ENCODE data around the gene EPHA7. TPM values are rescaled to one million over a fixed set of nuclear protein-coding genes. Genes with fewer than 3 reads are reported as not detected.

Gene EPHA7
- total and polyA plus RNA-seq, 2 donors from 2014 or later = 2.6 to 27.0 TPM

DNA sequence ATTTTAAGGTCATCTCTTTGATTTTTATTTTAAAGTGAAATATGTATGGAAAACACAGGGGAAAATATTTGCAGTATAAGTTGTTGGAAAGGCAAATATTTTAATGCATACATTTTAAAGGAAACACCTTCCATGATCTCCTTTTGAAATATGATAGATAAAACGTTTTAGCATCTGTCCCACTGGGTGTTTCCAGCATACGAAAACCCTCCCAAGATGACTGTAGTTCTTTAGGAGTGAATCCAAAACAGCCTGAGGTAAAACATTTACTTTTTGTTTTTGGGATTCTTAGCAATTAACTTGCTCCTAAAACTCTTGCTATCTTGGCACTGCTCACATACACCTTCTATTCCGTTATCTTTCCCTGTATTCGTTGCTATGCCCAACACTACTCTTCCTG lies 210.0 kb downstream of the EPHA7 start:
- TF ChIP-seq, protein P1, sequence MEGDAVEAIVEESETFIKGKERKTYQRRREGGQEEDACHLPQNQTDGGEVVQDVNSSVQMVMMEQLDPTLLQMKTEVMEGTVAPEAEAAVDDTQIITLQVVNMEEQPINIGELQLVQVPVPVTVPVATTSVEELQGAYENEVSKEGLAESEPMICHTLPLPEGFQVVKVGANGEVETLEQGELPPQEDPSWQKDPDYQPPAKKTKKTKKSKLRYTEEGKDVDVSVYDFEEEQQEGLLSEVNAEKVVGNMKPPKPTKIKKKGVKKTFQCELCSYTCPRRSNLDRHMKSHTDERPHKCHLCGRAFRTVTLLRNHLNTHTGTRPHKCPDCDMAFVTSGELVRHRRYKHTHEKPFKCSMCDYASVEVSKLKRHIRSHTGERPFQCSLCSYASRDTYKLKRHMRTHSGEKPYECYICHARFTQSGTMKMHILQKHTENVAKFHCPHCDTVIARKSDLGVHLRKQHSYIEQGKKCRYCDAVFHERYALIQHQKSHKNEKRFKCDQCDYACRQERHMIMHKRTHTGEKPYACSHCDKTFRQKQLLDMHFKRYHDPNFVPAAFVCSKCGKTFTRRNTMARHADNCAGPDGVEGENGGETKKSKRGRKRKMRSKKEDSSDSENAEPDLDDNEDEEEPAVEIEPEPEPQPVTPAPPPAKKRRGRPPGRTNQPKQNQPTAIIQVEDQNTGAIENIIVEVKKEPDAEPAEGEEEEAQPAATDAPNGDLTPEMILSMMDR (IDR thresholded peaks at IDR 0.05; ENCODE audit: borderline replicate concordance, extremely low read depth, insufficient read depth) = no peak
- H3K36me3 ChIP-seq (ENCODE audit: control insufficient read depth in 2 of 3, insufficient read depth in 3 of 3, low read length in 3 of 3) = no peaks in the 10 kb centered on the region
- H3K27me3 ChIP-seq (ENCODE audit: control insufficient read depth, insufficient read depth, low read length) = no peaks in the 10 kb centered on the region
- no peak overlapping the region for H3K4me3 ChIP-seq (ENCODE audit: low read length in 3 of 3)
- H3K9me3 ChIP-seq (ENCODE audit: control insufficient read depth in 2 of 3, insufficient read depth in 1 of 3, low read length in 3 of 3) = no peaks in the 10 kb centered on the region
- H3K27ac ChIP-seq (ENCODE audit: low read depth in 2 of 2, low read length in 2 of 2) = no peak overlapping the region
- H3K4me1 ChIP-seq (ENCODE audit: control insufficient read depth in 2 of 3, insufficient read depth in 2 of 3, low read depth in 1 of 3, low read length in 3 of 3) = no peaks in the 10 kb centered on the region
- H3K9ac ChIP-seq (ENCODE audit: low read length in 3 of 3) = no peak overlapping the region
- FAIRE-seq (no peak), DNase-seq (no peak)
- intact Hi-C loops (cut with DNase I) = no loop called here

DNA sequence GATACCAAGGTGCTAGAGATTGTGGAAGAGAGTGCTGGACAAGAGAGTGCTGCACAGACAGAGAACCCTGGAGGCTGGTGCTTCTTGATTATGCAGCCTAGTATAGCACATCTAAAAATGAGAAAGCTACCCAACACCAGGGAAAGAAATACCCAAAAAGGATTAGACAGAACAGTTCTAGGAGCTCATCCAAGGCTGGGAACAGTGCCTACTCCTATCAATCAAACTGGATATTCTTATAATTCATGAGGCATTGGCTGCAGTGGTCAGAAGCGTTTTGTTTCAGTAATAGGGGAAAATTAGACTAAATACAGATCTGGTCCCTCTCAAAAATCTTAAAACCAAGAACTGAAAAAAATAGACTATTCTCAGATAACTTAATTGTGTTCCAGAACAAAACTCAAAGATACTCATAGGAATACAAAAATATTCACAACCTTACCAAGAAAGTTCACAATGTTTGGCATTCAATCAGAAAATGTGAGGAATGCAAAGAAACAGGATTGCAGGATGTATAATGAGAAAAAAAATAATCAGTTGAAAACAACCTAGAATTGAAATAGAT lies 222.9 kb downstream of the EPHA7 start:
- intact Hi-C loops (cut with DNase I) = no loop called here
- Histone ChIP-seq H3K36me3 (ENCODE audit: control insufficient read depth in 2 of 3, insufficient read depth in 3 of 3, low read length in 3 of 3) (no peaks in the 10 kb centered on the region), H3K27me3 (ENCODE audit: control insufficient read depth, insufficient read depth, low read length) (no peaks in the 10 kb centered on the region), H3K27ac (ENCODE audit: low read depth in 2 of 2, low read length in 2 of 2) (no peak overlapping the region), H3K4me3 (ENCODE audit: low read length in 3 of 3) (no peak overlapping the region), H3K9me3 (ENCODE audit: control insufficient read depth in 2 of 3, insufficient read depth in 1 of 3, low read length in 3 of 3) (no peaks in the 10 kb centered on the region), H3K4me1 (ENCODE audit: control insufficient read depth in 2 of 3, insufficient read depth in 2 of 3, low read depth in 1 of 3, low read length in 3 of 3) (no peaks in the 10 kb centered on the region), H3K9ac (ENCODE audit: low read length in 3 of 3) (no peak overlapping the region)
- DNase-seq (no peak), FAIRE-seq (no peak)
- TF ChIP-seq, protein P1 (IDR thresholded peaks at IDR 0.05; ENCODE audit: borderline replicate concordance, extremely low read depth, insufficient read depth) = no peak

DNA sequence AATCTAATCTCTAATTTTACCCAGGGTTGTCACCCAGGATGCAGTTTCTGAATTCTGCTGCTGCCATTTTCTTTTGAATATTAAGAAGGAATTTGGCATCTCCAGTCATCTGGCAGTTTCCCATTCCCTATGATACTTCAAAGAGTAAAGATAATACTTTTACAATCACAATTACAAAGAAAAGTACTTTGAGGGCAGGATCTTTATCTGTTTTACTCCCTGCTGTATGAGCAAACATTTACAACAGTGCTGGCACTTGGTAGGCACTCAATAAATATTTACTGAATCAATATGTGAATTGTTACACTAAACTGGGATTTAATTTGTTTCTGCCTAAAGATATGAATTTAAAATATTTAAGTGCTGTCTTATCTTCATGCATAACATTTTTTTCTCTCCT lies 224.9 kb downstream of the EPHA7 start:
- FAIRE-seq (no peak), DNase-seq (no peak)
- H3K4me1 ChIP-seq (ENCODE audit: control insufficient read depth in 2 of 3, insufficient read depth in 2 of 3, low read depth in 1 of 3, low read length in 3 of 3) = no peaks in the 10 kb centered on the region
- TF ChIP-seq, protein P1 (IDR thresholded peaks at IDR 0.05; ENCODE audit: borderline replicate concordance, extremely low read depth, insufficient read depth) = no peak
- H3K27ac ChIP-seq (ENCODE audit: low read depth in 2 of 2, low read length in 2 of 2) = no peak overlapping the region
- intact Hi-C loops (cut with DNase I) = no loop called here
- no peaks in the 10 kb centered on the region for H3K9me3 ChIP-seq (ENCODE audit: control insufficient read depth in 2 of 3, insufficient read depth in 1 of 3, low read length in 3 of 3)
- no peak overlapping the region for H3K9ac ChIP-seq (ENCODE audit: low read length in 3 of 3)
- no peaks in the 10 kb centered on the region for H3K27me3 ChIP-seq (ENCODE audit: control insufficient read depth, insufficient read depth, low read length)
- H3K4me3 ChIP-seq (ENCODE audit: low read length in 3 of 3) = no peak overlapping the region
- H3K36me3 ChIP-seq (ENCODE audit: control insufficient read depth in 2 of 3, insufficient read depth in 3 of 3, low read length in 3 of 3) = no peaks in the 10 kb centered on the region

DNA sequence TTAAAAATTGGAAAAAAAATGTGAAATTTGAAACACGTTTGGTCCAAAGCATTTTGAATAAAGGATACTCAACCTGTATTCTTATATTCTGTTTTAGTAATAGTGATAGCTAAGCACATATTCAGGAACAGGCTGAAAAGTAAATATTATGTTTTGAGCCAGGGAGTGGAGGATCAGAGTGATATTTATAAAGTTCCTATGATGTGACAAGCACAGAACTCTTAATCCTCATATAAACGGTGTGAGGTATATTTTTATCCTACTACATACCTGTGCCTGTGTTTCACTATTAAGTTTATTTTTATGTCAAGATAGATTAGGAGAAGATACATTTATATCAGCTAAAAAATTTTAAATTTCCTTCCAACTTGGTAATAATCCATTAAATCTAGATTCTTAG lies 225.5 kb downstream of the EPHA7 start:
- FAIRE-seq (no peak), DNase-seq (no peak)
- no peaks in the 10 kb centered on the region for H3K36me3 ChIP-seq (ENCODE audit: control insufficient read depth in 2 of 3, insufficient read depth in 3 of 3, low read length in 3 of 3)
- no peaks in the 10 kb centered on the region for H3K9me3 ChIP-seq (ENCODE audit: control insufficient read depth in 2 of 3, insufficient read depth in 1 of 3, low read length in 3 of 3)
- no peak overlapping the region for H3K4me3 ChIP-seq (ENCODE audit: low read length in 3 of 3)
- H3K27me3 ChIP-seq (ENCODE audit: control insufficient read depth, insufficient read depth, low read length) = no peaks in the 10 kb centered on the region
- intact Hi-C loops (cut with DNase I) = no loop called here
- TF ChIP-seq, protein P1 (IDR thresholded peaks at IDR 0.05; ENCODE audit: borderline replicate concordance, extremely low read depth, insufficient read depth) = no peak
- H3K4me1 ChIP-seq (ENCODE audit: control insufficient read depth in 2 of 3, insufficient read depth in 2 of 3, low read depth in 1 of 3, low read length in 3 of 3) = no peaks in the 10 kb centered on the region
- no peak overlapping the region for H3K9ac ChIP-seq (ENCODE audit: low read length in 3 of 3)
- H3K27ac ChIP-seq (ENCODE audit: low read depth in 2 of 2, low read length in 2 of 2) = no peak overlapping the region
